Umbilical cord (tissue), 2 donors: ENCODE data around the gene CDC25B. TPM values are rescaled to one million over a fixed set of nuclear protein-coding genes. Genes with fewer than 3 reads are reported as not detected.
A peak's percentile ranks its signal among the peaks of the same experiment; 100 is the strongest.

Experiments
- DNase-seq: peaks from one replicate; pipeline ENCODE4 v3.0.0-alpha.2; 2015; ENCODE audit warnings: low spot score
- total RNA-seq: library from RNA; depleted of rRNA; stranded (reverse); fragments of >200 nt; gene quantifications from one replicate; pipeline ENCODE4 v1.2.3, GENCODE V29; 2014; ENCODE audit warnings: low replicate concordance; ENCODE audit not compliant: insufficient read depth

CDC25B gene
- total RNA-seq, 1 donor from 2014 or later, result 6.7 TPM

DNA sequence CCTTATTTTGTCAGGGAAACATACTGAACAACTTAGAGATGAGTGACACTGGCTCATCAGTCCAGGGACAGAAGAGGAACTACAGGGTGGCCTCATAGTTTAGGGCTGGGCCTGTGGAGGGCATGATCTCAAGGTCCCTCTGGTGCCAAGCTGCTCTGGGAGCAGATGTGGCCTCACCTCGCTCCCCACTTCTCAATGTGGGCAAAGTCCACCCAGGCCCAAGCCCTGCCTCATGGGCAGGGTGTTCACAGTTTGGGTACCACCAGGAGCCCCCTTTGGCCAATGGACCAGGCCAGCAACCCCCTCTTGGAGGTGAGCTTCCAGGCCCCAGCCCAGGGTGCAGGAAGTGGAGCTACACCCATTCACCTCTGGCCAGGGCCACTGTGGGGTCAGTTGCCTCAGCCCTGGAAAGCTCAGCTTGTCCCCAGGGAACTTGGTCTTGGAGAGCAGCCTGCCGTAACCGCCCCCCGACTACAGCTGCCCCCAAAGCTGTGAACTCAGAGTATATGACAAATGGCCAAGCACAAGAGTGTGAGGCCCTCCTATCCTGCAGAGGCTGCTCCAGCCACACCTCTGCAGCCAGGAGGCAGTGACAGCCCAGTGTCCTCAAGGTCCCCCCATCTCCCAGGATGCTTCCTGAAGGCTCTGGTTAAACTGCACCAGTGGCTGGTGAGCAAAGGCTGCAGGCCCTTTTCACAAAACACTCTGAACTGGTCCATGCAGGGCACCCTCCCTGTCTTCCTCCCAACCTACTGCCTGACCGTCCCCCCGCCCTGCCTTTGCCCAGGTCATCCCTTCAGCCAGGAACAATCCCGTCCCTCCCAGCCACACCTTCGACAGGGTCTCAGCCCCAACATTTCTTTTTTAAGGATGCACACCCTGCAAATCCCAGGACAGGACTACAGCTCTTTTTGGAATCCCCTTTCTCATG is 32.2 kb upstream of the CDC25B start:
- no peak for DNase-seq

DNA sequence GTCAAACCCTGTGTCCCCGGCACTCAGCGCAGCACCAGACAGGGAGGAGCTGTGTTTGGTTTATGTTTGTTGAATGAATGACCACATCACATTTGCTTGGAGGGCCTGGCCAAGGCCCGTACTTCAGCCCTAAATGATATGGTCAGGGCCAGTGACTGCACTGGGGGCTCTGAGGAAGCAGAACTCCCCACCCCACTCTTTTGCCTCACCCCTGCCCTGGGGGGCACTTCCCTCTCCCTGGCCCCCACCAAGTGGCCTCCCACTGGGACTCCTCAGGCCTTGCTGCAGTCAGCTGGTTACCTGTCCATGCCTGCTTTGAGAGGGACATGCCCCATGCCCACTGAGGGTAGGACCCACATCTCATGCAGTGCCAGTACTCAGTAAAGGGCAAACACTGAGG is 31.5 kb upstream of the CDC25B start:
- no peak for DNase-seq

DNA sequence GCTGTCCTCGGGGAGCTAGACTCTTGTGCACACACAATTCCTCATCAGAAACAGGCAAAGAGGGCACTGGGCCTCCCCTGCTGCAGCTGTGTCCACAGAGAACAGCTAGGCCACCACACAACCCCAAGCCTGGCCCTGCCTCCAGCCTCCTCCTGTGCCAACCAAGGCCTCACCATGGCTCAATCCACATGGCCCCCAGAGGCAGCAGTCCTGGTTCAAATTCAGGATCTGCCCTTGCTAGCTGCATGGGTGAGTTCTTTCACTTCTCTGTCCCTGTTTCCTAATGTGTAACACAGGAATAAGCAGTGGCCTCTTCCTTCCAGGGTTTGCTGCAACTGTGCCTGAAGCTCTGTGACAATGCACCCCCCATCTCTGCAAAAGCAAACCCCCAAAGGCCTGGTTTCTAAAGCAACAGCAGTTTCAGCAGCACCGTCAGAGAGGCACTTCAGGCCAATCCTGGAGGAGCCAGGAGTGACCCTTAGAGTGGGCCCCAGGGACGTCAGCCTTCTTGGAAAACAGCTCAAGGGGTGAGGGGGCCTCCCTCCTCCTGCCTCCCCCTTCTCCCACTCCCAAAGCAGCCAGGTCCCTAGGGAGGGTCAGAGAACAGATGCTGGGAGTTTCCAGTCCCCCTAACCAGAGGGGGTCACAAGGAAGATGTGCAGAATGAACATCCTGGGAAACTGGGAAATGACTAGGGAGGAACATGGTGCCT is 30.8 kb upstream of the CDC25B start:
- no peak for DNase-seq

DNA sequence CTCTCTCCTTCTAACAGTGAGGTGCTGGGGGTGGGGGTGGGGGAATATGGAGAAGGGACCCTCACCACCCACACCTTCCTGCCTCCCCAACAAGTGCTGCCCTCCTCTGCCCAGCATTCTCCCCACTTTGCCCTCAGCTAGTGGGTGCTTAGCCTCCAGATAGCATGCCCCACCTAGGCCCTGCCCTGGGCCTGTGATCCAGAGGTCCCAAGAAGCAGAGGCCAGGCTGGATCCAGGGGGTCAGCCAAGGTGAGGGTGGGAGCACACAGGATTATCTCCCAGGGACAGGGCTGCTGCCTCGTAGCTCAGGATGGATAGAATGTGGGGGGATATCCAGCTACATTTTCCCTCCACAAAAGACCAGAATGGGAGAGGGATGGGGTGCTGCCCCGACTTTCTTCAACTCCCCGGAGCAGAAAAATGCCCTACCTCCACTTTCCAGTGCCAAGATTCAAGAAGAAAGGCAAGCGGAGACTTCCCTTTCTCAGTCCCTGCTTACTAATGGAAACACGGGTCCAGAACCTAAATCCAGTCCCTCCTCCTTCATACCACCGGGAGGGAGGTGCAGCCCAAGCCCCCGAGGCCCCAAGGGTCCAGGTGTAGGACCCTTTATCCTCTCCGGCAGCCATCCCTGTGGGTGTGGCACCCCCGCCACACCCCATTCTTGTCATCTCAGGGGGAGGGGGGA is 29.5 kb upstream of the CDC25B start:
- DNase-seq, result no peak

DNA sequence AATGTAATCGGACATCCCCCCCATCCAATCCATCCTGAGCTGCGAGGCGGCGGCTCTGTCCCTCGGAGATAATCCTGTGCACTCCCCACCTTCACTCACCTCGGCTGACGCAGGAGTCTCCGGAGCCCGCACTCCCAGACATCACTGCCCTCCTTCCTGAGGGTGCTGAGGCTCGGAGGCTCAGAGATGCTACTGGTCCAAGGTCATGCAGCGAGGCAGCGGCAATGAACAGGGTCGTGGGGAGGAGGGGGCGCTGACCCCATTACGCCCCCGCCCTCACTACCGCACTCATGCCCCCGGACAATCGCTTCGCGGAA is 29.0 kb upstream of the CDC25B start:
- no peak for DNase-seq

DNA sequence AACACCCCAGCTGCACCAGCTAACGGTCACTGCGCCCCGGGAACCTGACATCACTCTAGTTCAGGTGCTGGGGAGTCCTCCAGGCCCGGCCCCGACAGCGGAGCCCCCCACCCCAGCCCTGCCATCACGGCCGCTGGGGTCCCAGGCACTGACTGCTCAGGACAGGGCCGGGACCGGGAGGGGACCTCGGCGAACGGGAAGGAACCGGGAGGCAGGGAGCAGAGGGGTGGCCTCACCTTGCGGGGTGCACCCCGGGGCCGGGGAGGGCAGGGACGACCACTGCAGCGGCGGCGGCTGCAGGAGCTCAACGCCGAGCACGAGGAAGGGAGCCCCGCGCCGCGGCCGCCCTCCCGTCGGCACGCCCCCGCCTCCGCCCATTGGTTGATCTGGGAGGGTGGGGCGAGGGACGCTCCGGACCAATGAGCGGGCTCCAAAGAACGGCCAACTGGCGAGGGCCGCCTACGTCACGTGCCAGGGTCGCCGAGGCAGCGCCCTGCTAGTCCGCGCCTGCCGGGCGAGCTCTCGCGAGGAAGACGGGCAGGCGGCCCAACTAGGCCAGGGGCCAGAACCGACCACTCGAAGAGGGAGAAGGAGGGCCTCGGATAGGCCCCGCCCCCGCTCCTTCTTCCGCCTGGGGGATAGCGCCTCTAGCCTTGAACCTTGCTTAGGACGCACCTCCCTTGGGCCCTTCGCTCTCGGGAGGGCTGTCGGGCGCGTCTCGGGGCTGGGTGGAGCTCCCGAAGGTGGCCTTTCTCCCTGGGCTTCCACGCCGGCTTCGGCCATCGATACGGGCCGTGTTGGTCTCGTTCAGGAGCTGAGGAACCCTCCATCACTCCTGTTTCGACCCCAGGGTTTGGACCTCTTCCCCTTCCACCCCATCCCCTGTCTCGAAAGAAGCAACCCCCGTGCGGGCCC is 28.4 kb upstream of the CDC25B start, which contains the start of gene ADISSP:
ADISSP (minus strand) TSS at position 327 of the 915 bp plus-strand sequence. CDS start 7,653 bp downstream, outside the sequence.
- DNase-seq, result peak; percentile 98

DNA sequence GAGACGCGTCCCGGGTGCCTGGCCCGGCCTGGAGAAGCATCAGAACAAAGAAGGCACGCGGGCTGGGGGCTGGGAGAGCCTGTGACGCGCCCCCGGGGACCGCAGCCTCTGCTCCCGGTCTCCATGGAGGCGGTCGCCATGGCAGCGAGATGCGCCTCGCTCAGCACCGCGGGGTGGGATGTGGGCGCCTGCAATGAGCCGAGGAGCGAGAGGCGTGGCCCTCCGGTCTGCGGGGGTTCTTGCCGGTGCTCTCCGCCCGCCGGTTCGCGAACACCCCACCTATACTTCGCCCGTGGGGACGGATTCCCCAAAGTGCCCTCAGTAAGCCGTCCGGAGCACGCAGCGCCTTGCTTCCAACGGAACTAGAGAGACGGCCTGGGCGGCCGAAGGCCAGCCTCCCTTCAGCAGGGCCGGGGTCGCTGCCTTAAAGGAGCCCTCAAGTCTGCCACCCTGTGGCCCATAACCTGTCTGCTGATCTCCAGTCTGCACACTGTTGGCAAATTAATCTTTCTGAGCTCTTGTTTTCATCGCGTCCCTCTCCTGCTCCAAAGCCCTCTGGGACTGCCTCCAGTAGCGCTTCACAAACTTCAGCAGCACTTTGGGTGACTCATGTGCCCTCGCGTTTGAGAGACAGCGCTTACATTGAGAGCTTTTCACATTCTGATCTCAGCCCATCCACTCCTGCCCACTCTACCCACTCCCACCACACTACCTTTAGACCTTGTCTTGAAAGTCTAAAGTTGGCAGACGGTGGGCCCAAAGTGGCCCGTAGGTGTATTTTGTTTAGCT is 27.6 kb upstream of the CDC25B start:
- DNase-seq, result peak; percentile 85

DNA sequence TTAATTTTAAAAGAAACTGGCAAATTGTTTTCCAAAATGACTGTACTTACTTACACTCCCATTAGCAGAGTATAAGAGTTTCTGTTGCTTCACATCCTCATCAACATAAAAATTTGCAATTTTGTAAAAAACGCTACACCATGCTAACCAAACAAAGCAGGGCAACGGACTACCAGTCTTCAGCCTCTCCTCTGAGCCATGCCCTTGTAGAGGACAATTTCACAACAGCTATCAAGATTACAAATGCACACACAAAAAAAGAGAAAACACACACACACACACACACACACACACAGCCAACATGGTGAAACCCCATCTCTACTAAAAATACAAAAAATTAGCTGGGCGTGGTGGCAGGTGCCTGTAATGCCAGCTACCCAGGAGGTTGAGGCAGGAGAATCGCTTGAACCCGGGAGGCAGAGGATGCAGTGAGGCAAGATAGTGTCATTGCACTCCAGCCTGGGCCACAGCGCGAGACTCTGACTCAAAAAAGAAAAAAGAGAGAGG is 24.5 kb upstream of the CDC25B start:
- no peak for DNase-seq

DNA sequence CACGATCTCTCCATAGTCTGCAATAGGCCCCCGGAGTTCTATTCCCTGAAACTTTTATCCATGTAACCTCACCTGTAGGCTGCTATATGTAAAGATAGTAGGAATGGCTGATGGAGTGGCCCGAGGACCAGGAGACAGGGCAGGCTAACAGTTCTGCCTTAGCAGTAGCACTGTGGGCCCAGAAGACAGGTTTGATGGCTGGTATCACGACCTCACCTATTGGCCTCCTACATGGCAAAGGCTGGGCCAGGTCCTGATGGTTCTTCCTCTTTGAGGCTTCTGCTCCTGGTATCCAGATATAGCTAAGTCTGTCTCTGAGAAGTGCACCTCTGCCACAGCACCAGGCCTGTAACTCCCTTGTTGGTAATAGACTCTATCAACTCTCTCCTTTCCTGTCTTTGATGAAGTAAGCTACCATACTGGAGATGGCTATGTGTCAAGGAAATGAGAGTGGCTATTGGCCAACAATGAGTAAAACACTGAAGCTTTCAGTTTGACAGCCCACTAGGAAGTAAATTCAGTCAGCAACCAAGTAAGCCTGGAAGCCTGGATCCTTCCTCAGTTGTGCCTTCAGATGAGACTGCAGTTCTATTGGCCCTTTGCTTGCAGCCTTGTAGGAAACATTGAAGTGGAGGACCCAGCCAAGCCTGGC is 20.5 kb upstream of the CDC25B start:
- no peak for DNase-seq

DNA sequence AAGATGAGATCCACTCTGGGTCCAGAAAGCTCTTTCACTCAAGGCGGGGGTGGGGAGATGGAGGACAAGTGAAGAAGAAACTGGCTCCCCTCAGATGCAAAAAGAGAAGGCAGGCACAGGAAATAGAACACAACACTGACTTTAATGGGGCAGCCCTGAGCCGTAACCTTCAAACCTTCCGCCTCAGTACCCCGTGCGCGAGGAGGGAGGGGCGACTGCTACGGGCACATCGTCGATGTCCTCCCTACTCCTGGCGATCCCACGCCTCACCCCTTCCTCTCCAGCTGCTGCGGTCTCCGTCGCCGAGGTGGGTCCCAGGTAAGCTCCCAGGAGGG is 18.8 kb upstream of the CDC25B start:
- no peak for DNase-seq

DNA sequence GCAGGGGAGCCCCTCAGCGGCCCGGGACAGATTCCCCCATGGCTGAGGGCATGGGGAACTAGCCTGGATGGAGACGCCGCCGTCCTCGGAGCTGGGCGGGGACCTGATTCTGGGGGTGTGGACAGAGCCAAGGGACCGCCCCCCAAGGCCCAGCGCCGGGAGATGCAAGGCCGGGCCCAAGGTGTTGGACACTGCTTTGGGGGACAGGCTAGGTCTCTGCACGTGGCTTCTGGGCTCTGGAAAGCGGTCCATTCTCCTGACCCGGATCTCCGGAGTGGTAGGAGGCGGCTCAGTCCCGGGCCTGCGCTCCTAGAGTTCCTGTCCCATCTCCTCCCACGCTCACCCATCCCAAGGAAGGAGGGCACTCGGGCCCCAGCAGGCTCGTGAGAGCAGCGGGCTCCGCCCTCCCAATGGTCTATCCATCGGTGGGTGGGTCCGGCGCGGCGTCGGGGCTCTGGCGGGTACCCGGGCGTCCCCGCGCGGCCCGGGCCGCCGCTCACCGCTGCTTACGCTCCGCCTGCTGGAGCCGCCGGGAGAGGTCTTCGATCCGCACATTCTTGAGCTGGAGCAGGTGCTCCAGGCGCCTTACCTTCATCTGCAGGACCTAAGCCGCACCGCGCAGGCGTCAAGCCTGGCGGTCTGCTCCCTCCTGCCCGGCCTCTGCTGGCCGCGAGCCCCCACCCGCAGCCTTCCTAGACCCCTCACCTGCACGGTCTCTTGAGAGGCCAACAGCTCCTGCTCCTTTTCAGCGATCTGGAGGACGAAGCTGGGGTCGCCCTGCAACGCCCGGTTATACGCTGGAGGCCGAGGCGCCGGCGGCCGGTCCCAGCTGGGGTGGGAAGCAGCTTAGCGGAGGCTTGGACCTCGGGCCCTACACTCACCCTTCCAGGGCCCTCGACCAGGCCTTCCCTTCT is 18.1 kb upstream of the CDC25B start:
- peak; percentile 60 for DNase-seq

DNA sequence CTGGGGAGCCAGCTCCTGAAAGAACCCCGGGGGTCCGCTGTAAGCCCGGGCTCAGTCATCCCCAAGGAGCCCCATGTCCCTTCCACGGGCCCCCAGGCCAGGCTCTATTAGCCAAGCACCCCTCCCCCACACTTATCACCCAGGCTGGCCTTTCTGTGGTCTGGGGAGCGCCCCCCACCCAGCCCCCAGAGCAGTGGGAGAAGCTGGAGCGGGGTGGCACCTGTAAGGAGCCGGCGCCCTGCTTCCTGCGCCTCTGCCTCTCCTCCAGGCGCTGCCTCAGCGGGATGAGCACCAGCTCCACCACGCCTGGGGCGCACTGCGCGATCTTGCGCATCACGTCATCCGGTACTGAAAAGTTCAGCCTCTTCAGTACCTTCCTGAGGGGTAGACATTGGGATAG is 17.1 kb upstream of the CDC25B start:
- DNase-seq, result no peak

DNA sequence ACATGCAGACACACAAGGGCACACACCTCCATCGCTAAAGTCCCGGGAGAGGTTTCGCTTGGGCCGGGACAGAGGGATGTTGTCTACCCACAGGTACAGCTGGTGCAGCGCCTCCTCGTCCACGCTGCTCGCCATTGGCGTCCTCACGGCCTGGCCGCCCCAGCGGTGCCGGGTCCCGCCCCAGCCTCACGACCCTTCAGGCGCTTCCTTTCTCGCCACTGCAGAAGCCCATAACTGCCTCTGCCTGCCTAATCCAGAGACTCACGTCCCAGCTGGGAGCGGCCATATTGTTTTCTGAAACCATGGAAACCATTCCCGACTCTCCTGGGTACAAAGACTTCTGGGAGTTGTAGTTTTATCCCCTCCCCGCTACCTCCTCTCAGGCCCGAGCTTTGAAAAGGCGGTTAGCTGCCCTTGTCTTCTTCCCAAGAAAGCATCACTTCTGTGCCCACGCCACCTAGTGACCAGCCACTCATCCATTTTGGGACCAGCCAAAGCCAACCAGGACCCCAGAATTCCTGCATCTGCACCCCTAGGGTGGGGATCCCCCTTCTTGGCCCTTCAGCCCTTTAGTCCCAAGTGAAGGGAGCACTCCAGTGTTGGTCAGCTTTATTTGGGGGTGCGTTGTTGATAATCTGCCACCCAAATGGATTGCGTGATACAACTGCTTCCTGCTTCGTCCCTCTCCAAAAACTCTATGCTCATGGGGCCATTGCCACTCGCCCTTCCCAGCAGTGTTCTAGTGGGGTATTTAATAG is 14.8 kb upstream of the CDC25B start, which contains the start of gene SPEF1:
SPEF1 (minus strand) TSS at position 296 of the 758 bp plus-strand sequence; CDS start at position 135, 161 bp downstream.
- DNase-seq, result peak; percentile 99

DNA sequence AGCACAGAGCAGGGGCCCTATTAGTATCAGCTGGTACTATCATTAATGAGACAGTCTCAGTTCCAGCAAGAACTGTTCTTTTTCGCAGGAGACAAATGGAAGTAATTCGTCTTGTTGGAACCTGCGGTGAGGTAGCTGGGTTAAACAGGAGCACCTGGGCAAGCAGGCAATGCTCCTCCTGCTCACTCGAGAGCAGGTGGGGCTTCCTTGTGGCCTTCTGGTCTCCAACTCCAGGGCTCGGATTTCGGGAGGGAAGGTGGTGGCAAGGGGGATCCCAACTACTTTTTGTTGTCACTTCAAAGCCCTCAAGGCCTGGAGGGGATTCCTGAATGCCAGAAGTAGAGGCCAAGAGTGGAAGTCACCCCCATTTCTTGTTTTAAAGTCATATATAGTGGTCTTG is 13.5 kb upstream of the CDC25B start:
- DNase-seq, result no peak

DNA sequence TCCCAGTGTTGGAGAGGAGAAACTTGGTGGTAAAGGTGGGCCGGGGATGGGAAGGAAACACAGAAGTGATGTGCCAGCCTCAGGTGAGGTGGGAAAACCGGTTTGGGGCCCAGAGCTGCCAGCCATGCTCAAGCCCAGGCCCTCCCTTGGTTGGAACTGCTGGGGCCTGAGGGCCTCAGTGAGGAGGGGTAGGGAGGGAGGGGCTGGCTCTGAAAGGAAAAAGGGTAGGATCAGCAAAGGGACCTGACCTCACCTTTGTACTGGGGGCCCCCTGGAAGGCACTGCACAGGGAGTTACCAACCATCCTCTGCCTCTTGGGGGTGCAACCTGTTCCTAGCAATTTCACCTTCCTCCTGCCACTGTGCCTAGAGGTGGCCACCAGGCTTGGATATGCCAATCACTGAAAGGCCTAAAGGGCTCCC is 13.0 kb upstream of the CDC25B start:
- DNase-seq, result no peak

DNA sequence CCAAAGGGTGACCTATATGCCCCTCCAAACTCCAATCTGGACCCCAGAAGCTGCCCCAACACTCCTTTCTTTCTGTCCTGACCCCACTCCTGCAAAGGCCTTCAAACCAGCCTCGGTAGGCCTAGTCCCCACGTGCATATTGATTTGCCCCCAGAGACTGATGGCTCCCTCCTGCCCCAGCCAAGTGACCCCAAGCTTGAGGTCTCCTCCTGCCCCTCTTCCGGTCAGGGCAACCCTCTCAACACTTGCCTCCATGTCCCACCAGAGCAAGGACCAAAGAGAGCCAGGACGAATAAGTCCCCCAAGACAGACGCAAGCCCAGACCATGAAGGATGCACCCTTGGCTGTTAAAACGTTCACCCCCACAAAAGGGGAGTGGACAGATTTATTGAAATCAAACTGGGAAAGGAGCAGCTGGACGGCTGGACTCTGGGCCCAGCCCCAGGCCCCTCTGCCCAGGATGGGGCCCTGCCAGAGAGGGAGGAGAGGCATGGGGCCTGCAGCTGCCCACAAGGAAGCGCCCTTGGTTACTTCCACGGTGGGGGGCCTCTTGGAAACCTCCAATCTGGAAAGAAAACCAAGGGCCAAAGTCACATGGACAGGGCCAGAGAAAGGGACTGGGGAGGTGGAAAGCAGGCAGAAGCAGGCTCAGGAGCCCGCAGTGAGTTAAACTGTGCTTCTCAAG is 12.5 kb upstream of the CDC25B start:
- DNase-seq, result no peak

DNA sequence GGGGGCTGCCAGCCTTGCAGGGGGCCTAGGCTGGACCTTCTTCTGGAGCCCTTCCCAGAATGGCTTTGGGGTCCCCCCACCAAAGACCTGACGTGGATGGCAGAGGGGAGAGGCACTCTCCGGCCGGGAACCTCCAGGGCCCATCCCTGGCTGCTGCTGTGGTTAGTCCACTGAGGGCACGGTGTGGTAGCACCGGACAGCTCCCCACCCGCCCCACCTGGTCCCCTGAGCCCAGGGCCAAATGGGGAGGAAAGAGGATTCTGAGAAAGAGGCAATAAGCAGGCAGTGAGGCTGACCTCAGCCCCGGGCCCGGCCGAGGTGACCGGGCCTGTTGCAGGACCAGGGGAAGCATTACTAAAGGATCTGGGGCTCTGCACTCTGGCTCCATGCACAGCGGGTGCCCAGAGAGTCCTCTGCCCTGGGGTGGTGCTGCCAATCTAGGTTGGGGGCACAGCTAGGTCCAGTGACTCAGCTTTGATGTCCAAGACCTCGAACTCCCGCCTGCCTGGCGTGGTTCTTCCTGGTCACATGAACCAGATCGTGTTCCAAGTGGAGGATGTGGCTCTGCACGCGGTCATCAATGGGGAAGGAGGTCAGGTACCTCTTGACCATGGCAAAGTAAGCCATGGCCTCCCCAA is 11.8 kb upstream of the CDC25B start:
- no peak for DNase-seq
